DMS153 treated with DMSO at 0.1 percent for 48 hours (cell line): ENCODE measurements around the gene TSPAN4.

ENCODE experiments used
- DNase-seq: peaks from one replicate; lab custom pipeline; 2025; ENCODE audit not compliant: unreplicated experiment; lab: John Stamatoyannopoulos, UW

Gene TSPAN4

DNA sequence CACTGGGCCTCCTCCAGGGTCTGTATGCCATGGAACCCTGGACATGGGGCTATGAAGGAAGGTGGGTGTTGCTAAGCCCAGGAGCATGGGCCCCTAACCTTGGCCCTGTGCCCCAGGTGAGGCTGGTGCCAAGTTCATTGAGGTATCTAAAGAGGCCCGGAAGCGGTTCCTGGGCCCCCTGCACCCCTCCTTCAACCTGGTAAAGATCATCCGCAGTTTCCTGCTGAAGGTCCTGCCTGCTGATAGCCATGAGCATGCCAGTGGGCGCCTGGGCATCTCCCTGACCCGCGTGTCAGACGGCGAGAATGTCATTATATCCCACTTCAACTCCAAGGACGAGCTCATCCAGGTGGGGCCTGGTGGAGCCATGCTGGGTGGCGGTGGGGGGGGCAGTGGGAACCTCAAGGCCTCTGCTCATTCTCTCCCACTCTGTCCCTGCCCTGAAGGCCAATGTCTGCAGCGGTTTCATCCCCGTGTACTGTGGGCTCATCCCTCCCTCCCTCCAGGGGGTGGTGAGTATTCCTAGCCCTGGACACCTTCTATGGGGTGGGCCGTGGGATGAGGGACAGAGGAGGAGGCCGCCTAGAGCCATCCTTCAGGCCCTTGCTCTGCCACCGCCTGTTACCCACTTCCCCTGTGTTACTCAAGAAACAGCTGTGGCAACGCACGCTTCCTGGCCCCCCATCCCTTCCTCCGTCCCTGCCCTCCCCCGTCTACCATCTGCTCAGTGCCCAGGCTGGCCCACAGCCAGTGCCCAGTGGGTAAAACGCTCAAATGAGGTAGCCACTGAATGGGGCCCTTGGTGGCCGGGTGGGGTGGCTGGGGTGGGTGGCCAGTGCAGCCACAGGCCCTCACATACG is 20.9 kb upstream of the TSPAN4 start:
- no peak for DNase-seq

DNA sequence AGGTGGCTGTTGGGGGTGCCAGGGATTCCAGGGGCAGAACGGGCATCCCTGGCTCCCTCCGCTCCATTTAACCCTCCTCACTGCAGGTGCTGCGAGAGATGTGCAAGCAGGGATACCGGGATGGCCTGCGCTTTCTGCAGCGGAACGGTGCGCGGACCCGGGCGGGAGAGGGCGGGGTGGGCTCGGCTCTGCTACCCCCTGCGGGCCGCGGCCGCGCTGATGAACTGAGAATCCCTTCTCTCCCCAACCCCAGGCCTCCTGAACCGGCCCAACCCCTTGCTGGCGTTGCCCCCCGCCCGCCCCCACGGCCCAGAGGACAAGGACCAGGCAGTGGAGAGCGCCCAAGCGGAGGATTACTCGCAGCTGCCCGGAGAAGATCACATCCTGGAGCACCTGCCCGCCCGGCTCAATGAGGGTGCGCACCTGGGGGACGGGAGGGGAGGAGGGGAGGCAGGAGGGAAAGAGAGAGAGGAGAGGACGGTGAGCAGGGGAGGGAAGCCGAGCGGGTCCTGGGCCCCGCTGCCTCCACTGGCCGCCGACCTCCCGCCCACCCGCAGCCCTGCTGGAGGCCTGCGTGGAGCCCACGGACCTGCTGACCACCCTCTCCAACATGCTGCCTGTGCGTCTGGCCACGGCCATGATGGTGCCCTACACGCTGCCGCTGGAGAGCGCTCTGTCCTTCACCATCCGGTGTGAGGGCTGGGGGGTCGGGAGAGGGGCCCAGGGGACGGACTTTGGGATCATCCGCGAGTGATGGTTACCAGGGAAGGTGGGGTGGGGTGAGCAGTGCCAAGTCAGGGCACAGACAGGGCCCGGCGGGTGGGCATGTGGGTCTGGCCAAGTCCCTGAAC is 19.0 kb upstream of the TSPAN4 start:
- peak; percentile 23 for DNase-seq

DNA sequence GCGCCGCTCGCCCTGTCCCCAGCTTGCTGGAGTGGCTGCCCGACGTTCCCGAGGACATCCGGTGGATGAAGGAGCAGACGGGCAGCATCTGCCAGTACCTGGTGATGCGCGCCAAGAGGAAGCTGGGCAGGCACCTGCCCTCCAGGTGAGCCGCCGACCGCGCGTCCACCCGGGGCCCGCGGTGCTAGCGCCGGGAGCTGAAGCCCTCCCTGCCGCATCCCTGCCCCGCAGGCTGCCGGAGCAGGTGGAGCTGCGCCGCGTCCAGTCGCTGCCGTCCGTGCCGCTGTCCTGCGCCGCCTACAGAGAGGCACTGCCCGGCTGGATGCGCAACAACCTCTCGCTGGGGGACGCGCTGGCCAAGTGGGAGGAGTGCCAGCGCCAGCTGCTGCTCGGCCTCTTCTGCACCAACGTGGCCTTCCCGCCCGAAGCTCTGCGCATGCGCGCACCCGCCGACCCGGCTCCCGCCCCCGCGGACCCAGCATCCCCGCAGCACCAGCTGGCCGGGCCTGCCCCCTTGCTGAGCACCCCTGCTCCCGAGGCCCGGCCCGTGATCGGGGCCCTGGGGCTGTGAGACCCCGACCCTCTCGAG is 18.3 kb upstream of the TSPAN4 start:
- peak; percentile 83 for DNase-seq

DNA sequence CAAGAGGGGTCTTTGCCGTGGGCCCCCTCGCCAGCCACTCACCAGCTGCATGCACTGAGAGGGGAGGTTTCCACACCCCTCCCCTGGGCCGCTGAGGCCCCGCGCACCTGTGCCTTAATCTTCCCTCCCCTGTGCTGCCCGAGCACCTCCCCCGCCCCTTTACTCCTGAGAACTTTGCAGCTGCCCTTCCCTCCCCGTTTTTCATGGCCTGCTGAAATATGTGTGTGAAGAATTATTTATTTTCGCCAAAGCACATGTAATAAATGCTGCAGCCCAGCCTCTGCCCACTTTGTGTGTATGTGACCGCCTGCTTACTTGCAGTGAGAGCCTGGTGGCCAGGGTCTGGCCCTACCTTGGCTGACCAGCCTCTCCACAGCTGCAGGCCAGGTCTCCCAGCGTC is 17.7 kb upstream of the TSPAN4 start:
- no peak for DNase-seq

DNA sequence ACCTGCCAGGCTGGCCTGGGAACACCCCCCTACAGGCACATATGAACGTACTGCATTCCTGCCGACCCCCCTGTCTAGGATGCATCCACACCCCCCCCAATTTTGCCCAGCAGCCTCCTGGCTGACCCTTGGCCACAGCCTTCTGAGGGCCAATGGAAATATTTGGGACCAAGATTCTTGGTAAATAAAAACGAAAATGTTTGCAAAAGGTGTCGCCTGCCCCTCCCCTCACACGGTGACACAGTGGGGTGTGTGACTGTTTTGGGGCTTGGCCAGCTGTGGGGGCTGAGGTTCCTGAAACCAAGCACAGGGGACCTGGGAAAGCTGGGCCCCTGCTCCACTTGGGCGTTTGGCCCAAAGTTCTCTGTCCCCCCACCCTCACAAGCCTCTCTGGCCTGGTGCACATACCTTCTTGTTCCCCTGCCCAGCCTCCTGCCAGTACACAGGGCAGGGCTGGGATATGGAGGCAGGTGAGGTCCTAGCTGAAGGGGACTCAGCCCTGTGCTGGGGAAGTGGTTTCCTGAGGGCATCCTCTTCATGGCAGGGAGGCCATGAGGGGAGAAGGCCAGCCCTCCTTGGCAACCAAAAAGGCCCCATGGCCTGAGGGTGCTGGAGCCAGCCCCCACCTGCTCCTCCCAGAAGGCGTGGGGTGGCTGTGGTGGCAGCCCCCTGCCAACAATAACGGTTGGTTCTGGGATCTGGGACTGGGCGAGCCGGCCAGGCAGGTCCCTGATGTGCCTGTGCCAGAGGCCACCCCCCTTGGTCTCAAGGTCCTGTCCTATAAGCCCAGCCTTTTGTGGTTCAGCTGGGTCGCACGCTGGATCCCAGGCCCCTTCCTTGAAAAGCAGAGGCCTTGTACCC is 17.1 kb upstream of the TSPAN4 start:
- no peak for DNase-seq

DNA sequence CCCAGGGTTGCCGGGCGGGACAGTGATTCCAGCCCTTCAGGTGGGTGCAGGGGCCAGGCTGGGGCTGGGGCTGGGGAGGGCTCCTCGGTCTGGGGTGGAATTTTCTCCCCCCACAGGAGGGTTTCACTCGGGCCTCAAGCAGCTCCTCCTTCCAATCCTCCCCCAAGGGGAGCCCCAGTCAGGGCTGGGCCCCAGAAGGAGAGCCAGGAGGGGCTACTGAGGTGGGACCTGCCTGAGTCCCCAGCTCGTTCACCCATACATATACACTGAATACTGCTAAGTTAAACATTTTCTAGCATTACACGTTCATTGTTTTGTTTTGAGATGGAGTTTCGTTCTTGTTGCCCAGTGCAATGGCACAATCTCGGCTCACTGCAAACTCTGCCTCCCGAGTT is 16.4 kb upstream of the TSPAN4 start:
- no peak for DNase-seq

DNA sequence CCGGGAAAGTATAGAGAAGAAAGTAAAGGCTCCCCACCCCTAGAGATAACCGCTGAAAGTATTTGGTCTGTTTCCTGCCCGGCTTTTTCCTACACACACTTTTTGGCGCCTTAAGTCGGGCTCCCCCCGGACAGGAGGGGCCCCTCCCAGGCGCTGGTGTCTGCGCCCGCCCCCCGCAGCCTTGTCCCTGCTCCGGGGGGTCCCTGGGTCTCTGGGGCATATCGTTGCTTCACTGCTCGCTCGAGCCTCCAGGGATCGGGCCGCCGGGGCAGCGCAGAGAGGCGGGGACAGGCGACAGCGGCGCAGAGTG is 15.9 kb upstream of the TSPAN4 start:
- DNase-seq, result no peak

DNA sequence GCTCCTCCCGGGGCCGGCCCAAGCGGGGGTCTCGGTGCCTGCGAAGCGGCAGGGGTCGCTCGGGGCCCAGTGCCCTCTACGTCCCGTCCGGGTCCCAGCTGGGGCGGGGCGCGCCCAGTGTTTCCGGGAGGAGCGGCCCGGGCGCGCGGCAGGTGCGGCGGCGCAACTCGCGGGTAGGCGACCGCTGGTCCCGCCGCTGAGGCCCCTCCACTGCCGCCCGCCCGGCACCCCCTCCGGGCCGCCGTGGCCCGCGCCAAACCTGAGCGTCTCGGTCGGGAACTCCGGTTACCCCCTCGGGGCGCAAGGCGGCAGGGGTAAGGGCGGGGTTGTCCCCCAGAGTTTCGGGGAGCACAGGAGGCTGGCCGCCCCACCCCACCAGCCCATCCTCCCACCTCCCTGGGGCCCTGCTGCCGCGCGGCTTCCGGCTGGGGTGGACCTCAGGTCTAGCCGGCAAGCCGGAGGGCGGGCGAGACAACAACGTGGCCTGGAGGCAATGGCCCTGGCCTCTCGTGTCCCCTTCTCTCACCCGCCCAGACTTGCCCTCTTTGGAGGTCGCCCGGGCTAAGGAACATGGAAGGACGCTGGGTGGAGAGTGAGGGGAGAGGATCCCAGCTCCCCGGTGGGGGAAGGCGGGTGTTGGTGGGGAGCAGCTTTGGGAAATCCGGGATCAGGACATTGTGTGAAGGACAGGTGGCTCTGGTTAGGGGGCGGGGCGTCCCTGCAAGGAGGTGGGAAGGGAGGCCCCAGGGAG is 15.3 kb upstream of the TSPAN4 start:
- peak; percentile 22 for DNase-seq

DNA sequence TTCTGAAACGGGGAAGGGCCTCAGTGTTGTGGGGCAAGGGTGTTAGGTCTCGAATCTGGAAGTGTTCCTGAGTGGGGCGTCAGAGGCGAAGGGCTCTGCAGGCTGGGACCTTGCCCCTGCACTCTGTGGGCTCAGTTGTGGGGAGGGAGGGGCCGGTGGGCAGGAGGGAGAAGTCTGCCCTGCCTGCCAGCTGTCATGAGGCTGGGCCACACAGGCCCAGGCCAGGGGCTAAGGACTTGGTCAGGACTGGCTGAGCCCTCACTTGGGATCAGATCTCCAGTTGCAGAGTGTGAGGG is 14.8 kb upstream of the TSPAN4 start, which contains the start of gene CRACR2B:
TSS of gene CRACR2B (plus strand) at position 23 of the 296 bp plus-strand sequence. CDS start 689 bp downstream, outside the sequence.
- DNase-seq, result no peak

DNA sequence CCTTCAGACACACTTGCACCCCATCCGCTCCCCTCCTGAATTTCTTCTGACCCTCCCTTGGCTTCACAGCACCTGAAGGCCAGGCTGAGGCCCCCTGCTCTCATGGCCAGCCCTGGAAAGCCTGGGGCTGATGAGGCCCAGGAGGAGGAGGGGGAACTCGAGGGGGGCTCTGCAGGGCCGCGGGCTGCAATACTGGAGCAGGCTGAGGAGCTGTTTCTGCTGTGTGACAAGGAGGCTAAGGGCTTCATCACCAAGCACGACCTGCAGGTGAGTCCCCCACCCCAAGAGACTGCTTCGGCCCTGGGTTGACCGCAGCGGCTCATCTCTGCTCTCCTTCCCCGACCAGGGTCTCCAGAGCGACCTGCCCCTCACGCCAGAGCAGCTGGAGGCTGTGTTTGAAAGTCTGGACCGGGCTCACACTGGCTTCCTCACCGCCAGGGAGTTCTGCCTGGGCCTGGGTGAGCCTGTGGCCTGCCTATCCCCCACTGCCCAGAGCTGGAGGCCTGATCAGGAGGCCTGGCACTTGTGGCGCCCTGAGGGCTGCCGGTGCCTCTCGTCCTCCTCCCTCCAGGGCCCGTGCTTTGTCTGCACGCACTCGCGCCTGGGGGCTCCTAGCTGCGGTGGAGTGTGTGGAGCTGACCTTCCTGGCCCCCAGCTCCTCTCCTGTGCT is 14.0 kb upstream of the TSPAN4 start:
- DNase-seq, result no peak

DNA sequence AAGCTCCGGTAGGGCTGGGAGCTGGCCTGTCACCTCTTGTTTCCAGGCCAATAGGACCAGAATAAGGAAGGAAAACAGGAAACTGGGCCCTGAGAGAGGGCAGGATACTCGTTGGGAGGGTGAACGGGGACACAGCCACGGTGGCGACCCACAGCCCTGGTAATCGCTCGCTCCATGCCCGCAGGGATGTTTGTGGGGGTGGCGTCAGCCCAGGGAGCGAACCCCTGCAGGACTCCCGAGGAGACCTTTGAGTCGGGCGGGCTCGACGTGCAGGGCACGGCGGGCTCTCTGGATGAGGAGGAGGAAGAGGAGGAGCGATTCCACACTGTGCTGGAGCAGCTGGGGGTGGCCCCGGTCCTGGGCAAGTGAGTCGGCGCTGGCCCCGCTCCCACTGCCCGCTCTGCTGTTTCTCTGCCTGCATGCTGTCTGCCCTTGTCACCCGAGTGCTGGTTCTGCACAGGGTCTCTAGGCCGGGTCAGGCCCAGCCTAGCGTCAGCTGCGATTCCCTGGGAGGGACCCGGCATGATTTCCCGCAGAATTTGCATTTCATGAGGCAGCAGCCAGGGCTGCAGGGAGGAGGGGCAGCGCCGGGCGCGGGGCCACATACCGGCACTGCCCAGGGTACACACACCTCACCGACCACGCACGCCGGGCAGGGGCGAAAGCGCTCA is 13.3 kb upstream of the TSPAN4 start:
- peak; percentile 36 for DNase-seq

DNA sequence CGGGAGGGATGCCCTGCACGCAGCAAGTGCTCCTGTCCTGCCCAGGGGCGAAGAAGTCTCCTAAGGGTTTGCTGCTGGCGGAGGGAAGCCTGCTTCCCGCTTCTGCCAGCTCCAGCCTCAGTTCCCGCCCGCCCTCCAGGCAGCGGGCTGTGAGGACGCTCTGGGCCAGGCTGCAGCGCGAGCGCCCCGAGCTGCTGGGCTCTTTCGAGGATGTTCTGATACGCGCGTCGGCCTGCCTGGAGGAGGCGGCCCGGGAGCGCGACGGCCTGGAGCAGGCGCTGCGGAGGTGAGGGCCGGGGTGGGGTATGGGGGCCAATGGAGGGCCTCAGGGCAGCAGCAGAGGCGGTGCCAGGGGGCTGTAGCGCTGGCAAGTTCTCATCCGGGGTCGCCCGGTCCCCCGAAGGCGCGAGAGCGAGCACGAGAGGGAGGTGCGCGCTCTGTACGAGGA is 12.8 kb upstream of the TSPAN4 start:
- DNase-seq, result no peak

DNA sequence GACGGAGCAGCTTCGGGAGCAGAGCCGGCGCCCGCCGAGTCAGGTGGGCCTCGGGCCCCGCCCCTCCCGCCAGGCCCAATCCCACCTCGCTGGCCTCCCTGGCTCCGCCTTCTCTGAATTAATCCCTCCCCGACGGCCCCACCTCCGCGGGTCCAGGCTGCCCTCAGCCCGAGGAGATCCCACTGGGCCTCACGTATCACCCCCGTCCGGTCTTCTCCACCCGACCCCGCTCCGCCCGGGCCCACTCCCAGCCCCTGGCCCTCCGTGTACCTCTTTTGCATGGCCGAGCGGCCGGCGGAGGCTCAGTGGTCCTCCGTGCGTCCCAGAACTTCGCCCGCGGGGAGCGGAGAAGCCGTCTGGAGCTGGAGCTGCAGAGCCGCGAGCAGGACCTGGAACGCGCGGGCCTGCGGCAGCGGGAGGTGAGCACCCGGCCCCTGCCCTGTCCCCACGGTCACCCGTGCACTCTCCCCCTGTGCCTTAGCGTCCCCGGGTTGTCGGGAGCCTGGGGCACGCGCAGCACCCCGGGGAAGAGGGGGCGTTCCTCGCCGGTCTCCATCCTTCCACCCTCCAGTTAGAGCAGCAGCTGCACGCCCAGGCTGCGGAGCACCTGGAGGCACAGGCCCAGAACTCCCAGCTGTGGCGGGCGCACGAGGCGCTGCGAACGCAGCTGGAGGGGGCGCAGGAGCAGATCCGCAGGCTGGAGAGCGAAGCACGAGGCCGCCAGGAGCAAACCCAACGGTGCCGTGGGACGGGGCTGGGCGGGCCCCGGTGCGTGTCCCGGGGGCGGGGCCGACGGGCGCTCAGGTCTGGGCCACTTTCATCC is 12.1 kb upstream of the TSPAN4 start:
- peak; percentile 83 for DNase-seq

DNA sequence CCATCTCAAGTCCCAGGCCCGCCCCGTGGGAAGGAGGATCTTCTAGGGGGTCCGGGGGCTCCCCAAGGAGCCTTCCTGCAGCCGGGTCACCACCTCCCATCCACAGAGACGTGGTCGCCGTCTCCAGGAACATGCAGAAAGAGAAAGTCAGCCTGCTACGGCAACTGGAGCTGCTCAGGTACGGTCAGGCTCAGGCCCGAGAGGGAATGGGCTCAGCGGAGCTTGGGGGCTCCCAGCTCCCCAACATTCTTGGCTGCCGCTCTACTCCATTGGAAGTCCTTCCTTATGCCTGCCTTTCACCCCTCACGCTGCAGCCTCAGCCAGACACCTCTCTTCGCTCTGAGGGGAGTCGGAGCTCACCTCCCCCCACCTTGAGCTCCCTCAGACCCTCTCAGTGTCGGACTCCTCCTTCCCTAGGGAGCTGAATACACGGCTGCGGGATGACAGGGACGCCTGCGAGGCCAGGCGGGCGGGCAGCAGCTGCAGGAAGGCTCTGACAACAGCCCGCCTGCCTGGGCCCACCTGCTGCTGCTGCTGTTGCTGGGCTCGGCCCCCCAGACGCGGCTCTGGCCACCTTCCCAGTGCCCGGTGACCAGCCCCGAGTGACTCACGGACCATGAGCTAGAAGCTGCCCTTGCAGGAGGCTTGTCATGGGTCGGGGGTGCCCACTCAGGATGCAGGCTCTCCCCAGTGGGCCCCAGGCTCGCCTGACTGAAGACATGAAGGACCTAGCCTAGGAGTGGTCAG is 11.4 kb upstream of the TSPAN4 start:
- no peak for DNase-seq

DNA sequence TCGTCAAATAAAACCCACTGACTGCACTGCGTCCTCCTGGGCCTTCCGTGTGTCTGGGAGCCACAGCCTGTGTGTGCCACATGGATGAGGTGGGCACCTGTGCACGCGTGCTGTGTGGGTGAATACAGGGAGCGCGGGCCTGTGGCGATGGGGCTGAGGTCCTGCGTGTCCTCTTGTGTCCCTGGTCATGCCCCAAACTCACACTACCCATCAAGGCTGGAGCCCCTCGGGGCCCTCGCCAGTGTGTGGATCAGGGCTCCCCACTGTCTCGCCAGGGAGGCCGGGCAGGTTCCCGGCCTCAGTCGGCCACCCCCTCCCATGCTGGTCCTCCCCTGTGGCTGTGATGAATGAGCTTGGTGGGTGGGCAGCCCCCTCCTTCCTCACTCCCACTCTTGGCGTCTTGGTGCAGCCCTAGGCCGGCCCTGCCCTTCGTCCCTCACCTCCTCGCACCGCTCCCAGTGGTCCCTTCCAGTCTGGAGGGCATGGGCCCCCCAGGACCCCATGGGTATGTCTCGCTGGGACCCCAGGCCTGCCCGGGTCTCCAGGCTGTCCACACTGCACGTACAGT is 10.6 kb upstream of the TSPAN4 start:
- DNase-seq, result no peak

DNA sequence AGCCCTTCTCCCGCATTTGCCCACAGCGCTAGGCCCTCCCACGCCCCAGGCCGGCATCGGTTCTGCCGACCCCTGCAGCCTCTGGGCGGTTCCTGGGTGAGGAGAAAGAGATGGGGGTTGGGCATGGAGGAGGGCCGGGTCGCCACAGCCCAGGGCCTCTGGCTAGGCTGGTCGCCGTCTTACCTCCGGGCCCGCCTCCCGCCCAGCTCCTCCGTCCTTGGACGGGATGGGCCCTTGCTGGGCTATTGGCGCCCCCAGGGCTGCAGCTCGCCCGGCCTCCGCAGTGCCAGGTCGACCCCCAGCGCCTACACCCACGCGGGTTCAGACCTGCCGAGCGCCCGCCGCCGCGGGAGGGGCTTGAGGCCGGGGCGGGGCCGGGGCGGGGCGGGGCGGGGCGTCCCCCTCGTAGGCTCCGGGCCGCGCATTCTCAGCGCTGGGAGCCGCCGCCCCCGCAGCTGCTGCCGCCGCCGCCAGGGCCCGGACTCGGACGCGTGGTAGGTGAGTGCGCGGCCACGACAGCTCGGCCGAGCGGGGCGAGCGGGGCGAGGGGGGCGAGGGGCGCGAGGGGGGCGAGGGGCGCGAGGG is 10.0 kb upstream of the TSPAN4 start, which contains the start of gene CD151:
TSS of gene CD151 (plus strand) at position 424 of the 585 bp plus-strand sequence. CDS start 3,118 bp downstream, outside the sequence.
- peak; percentile 15 for DNase-seq
